Pancreas (tissue), 10 donors: Measurements from ENCODE around the gene GNA14. TPM values are rescaled to one million over a fixed set of nuclear protein-coding genes. Genes with fewer than 3 reads are reported as not detected.
"Not testable (repeated sequence)": the region's sequence is repeated elsewhere in the genome, so short reads cannot be mapped to it uniquely, and the experiment has no call there.

Experiments used
- ATAC-seq, 4 donors: fragments of 200-7000 bp; cut with Tn5 transposase; one replicate each; pipeline versions ENCODE4 v1.8.0 to v1.9.1; 2020; ENCODE audit warnings: mild to moderate bottlenecking in 4 of 4, moderate library complexity in 4 of 4
- DNase-seq, 6 donors: peaks; one replicate each; pipeline ENCODE4 v3.0.0-alpha.2; 2020
- FAIRE-seq: peaks from 2 replicates; lab custom pipeline; 2012; peaks lifted over from hg19 to GRCh38; lab: Jason Lieb, UNC
- H3K27ac ChIP-seq, 4 donors: fragments of 200-600 bp; sonication (generic); 1 replicate in 3 of 4; 2 replicates in 1 of 4; pipeline versions ENCODE4 v1.5.0 to v1.8.0; 2020
- H3K27me3 ChIP-seq, 4 donors: fragments of 200-600 bp; one replicate each; pipeline ENCODE4 v1.8.0; 2021
- H3K36me3 ChIP-seq, 3 donors: fragments of 200-600 bp; sonication (generic) in 1 of 3; one replicate each; pipeline versions ENCODE4 v1.5.0 to v1.8.0; 2020 to 2021
- H3K4me1 ChIP-seq, 3 donors: fragments of 200-600 bp; one replicate each; pipeline ENCODE4 v1.8.0; 2021
- H3K4me3 ChIP-seq, 4 donors: fragments of 200-600 bp; sonication (generic) in 2 of 4; one replicate each; pipeline versions ENCODE4 v1.5.0 to v1.8.0; 2020 to 2021
- H3K9me3 ChIP-seq, 4 donors: fragments of 200-600 bp; one replicate each; pipeline ENCODE4 v1.8.0; 2021
- WGBS, 2 donors: extraction: QIAGEN DNeasy Blood & Tissue Kit; methylation state at CpG; one replicate each; pipeline ENCODE4 v1.1.7; 2013; 5-methylcytosine and 5-hydroxymethylcytosine counted together
- intact Hi-C, 3 donors: fragments of 100-400 bp; cut with DNase I; formaldehyde crosslinking; loops; one replicate each; pipeline versions ENCODE4 v1.11.1 to v1.14.2; 2022
- polyA plus RNA-seq, 2 donors: library from polyadenylated mRNA; stranded (reverse); fragments of 200-250 nt; gene quantifications; one replicate each; pipeline ENCODE4 v1.2.3, GENCODE V29; 2013
- total RNA-seq, 6 donors: library from RNA; stranded (reverse); fragmentation: NEBNext Ultra II Directional in 4 of 6; extraction: Animal tissue kit (Norgen Biotek cat#: 25700) in 4 of 6; gene quantifications; one replicate each; pipeline versions ENCODE4 v1.2.1 to v1.2.4, GENCODE V29; 2021 to 2023
- TF ChIP-seq, protein P1 (sequence below), 4 donors: fragments of 200-600 bp; sonication (generic) in 3 of 4; IDR thresholded peaks; one replicate each; pipeline versions ENCODE4 v1.5.0 to v1.8.0; 2021; ENCODE audit warnings: antibody characterized with exemption in 4 of 4
- donor health status: healthy with polysubstance abuse.
- donor health status: DM: no; HTN: no; CAD: no; lungs with moderate emphysema.
- donor health status: DM: no; HTN: no; CAD: no.
- donor health status: control.
- donor health status: control.
- donor health status: Bipolar disorder and iron deficiency.
- donor health status: DM: yes; HTN: yes; CAD: no.
- donor health status: DM: no; HTN: no; CAD: no.
- donor health status: DM: no; HTN: no; CAD: no.
- donor health status: DM: yes; HTN: yes; CAD: no.

Gene GNA14
- total RNA-seq, result 1 to 10 TPM in 5 of 6 donors, under 1 TPM in 1; 0.92 to 2.0 (median 1.4) TPM
- 1 to 10 TPM; 1.3 to 1.8 TPM for polyA plus RNA-seq

DNA sequence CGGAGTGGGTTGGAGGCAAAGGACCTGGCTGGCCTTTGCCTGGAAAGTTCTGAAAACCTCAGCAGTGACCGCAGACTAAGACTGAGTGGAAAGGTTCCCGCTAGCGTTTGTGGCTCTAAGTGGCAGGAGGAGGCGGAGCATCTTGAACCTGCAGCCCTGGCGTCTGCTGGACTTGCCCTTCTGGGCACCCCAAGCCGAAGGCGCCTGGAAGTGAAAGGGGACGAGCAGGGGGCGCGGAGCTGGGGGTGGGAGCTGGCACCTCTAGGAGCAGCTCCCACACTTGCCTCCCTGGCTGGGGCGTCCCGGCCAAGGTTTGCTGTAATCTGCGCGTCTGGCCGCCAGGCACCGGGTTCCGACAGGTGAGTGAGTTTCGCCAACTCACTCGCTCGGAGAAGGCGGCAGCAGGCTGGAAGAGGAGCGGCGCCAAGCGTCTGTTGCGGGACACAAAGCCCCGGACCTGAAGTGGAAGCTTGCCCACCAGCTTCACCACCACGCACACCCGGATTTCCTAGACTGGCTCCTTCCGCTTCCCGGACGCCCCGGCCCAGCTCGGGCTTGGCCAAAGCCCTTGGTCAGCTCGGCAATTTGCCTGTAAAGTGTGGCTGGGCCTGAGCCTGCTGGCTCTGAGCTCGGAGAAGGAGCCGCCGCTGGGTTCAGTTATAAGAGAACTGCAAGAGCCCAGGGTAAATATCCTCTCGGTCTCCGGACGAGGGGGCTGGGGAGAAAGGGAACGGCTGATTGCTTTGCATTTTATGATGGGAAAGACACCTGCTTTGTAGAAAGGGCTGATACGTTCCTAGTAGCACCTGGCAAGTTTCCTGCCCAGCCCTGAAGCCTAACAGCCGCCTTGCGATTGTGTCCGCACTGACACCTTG lies at the start of gene GNA14:
Gene GNA14 (minus strand): TSS at position 89 of the 875 bp plus-strand sequence. CDS start 529 bp downstream, outside the sequence.
- Histone ChIP-seq H3K4me3 (peak within 1 kb of the TSS; percentile 43 to 59 (median 50)), H3K9me3 (no peaks in the 10 kb centered on the region), H3K27me3 (no peaks in the 10 kb centered on the region), H3K4me1 (peaks cover 0 to 5% (median 0%) of the 10 kb centered on the region in 3 donors), H3K36me3 (no peaks in the 10 kb centered on the region), H3K27ac (peak within 1 kb of the TSS; percentile 43 to 63 (median 50))
- FAIRE-seq (no peak), DNase-seq (peak; percentile 62 to 91 (median 72)), ATAC-seq (peak; percentile 85 to 88 (median 88))
- WGBS, 2 donors, result 1% methylated on average over 46 of the region's 46 CpGs
- intact Hi-C loops, result no loop called here
- TF ChIP-seq, protein P1, sequence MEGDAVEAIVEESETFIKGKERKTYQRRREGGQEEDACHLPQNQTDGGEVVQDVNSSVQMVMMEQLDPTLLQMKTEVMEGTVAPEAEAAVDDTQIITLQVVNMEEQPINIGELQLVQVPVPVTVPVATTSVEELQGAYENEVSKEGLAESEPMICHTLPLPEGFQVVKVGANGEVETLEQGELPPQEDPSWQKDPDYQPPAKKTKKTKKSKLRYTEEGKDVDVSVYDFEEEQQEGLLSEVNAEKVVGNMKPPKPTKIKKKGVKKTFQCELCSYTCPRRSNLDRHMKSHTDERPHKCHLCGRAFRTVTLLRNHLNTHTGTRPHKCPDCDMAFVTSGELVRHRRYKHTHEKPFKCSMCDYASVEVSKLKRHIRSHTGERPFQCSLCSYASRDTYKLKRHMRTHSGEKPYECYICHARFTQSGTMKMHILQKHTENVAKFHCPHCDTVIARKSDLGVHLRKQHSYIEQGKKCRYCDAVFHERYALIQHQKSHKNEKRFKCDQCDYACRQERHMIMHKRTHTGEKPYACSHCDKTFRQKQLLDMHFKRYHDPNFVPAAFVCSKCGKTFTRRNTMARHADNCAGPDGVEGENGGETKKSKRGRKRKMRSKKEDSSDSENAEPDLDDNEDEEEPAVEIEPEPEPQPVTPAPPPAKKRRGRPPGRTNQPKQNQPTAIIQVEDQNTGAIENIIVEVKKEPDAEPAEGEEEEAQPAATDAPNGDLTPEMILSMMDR (IDR thresholded peaks at IDR 0.05), result peak in 1 of 4 donors; percentile 12

DNA sequence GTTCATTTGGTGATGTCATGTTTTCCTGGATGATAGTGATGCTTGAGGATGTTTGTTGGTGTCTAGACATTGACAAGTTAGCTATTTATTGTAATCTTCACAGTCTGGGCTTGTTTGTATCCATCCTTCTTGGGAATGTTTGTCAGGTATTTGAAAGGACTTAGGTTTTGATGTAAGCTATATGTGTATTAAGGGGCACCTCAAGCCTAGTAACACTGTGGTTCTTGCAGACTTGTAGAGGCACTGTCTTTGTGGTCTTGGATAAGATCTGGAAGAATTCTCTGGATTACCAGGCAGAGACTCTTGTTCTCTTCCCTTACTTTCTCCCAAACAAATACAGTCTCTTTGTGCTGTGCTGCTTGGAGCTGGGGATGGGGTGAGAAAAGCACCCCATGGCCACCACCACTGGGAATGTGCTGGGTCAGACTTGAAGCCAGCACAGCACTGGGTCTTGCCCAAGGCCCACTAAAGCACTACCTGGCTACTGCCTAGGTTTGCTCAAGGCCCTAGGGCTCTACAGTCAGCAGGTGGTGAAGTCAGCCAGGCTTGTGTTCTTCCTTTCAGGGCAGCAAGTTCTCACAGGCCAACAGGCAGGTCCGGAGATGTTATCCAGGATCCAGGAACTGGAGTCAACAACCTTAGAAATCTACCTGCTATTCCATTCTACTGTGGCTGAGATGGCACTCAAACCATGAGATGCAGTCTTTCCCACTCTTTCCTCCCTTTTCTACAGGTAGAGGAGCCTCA lies 49.3 kb upstream of the GNA14 start:
- no peaks in the 10 kb centered on the region for H3K36me3 ChIP-seq
- DNase-seq, result no peak
- H3K4me3 ChIP-seq, result no peak overlapping the region
- ATAC-seq, result no peak
- no peaks in the 10 kb centered on the region for H3K4me1 ChIP-seq
- WGBS, 2 donors, result 83 to 100% methylated on average over 1 of the region's 1 CpG
- FAIRE-seq, result no peak
- H3K9me3 ChIP-seq, result no peaks in the 10 kb centered on the region
- H3K27ac ChIP-seq, result no peak overlapping the region
- H3K27me3 ChIP-seq, result no peaks in the 10 kb centered on the region
- intact Hi-C loops, result no loop called here
- TF ChIP-seq, protein P1 (IDR thresholded peaks at IDR 0.05), result no peak

DNA sequence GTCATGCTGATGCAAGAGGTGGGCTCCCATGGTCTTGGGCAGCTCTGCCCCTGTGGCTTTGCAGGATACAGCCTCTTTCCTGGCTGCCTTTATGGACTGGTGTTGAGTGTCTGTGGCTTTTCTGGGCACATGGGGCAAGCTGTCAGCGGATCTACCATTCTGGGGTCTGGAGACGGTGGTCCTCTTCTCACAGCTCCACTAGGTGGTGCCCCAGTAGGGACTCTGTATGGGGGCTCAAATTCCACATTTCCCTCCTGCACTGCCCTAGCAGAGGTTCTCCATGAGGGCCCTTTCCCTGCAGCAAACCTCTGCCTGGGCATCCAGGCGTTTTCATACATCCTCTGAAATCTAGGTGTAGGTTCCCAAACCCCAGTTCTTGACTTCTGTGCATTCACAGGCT lies 42.6 kb upstream of the GNA14 start:
- FAIRE-seq, H3K9me3 ChIP-seq, DNase-seq, intact Hi-C loops, H3K4me3 ChIP-seq, H3K4me1 ChIP-seq, ATAC-seq, H3K27ac ChIP-seq, H3K27me3 ChIP-seq, H3K36me3 ChIP-seq: not testable (repeated sequence)
- WGBS, 2 donors, result 90 to 94% methylated on average over 3 of the region's 3 CpGs

DNA sequence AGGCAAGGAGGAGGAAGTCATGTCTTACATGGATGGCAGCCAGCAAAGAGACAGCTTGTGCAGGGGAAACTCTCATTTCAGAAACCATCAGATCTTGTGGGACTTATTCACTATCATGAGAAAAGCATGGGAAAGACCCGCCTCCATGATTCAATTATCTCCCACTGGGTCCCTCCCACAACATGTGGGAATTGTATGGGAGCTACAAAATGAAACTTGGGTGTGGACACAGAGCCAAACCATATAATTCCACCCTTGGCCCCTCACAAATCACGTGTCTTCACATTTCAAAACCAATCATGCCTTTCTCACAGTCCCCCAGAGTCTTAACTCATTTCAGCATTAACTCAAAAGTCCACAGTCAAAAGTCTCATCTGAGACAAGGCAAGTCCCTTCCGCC lies 42.0 kb upstream of the GNA14 start:
- intact Hi-C loops, DNase-seq, H3K27me3 ChIP-seq, H3K36me3 ChIP-seq, H3K4me3 ChIP-seq, FAIRE-seq, H3K4me1 ChIP-seq, H3K27ac ChIP-seq, H3K9me3 ChIP-seq, ATAC-seq: not testable (repeated sequence)
- WGBS, 2 donors, result 80 to 97% methylated on average over 3 of the region's 3 CpGs

DNA sequence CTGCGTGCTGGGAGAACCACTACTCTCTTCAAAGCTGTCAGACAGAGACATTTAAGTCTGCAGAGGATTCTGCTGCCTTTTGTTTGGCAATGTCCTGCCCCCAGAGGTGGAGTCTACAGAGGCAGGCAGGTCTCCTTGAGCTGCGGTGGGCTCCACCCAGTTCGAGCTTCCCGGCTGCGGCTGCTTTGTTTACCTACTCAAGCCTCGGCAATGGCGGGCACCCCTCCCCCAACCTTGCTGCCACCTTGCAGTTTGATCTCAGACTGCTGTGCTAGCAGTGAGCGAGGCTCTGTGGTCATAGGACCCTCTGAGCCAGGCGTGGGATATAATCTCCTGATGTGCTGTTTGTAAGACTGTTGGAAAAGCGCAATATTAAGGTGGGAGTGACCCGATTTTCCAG lies 39.6 kb upstream of the GNA14 start:
- H3K27me3 ChIP-seq, H3K9me3 ChIP-seq, DNase-seq, H3K36me3 ChIP-seq, intact Hi-C loops, H3K4me1 ChIP-seq, H3K4me3 ChIP-seq, H3K27ac ChIP-seq, FAIRE-seq, ATAC-seq: not testable (repeated sequence)
- 84 to 94% methylated on average over 11 of the region's 11 CpGs for WGBS, 2 donors

DNA sequence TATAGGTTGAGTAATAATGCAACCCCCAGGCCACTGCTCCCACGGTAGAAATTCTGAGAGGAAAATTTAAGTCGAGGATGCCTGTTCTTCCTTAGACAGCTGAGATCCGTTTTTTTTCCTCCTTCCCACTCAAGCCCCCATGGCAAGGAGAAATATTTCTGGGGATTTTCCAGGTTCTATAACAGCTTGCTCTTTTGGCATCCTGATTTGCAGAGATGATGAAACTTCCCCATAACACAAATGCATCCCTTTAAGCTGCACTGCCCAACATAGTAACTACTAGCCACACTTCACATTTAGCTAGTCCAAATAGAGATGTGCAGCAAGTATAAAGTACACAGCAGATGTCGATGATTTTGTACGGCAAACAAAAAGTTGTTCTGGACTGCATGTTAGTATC lies 32.5 kb upstream of the GNA14 start:
- FAIRE-seq (no peak), ATAC-seq (no peak), DNase-seq (no peak)
- no peaks in the 10 kb centered on the region for H3K9me3 ChIP-seq
- no peak overlapping the region for H3K27ac ChIP-seq
- 62 to 77% methylated on average over 5 of the region's 5 CpGs for WGBS, 2 donors
- H3K27me3 ChIP-seq, result no peaks in the 10 kb centered on the region
- no peaks in the 10 kb centered on the region for H3K36me3 ChIP-seq
- intact Hi-C loops, result no loop called here
- H3K4me3 ChIP-seq, result no peak overlapping the region
- no peaks in the 10 kb centered on the region for H3K4me1 ChIP-seq
- TF ChIP-seq, protein P1 (IDR thresholded peaks at IDR 0.05), result no peak
